ENCODE results near the gene CD2BP2.
"Not testable (repeated sequence)": the region's sequence is repeated elsewhere in the genome, so short reads cannot be mapped to it uniquely, and the experiment has no call there.

DNA sequence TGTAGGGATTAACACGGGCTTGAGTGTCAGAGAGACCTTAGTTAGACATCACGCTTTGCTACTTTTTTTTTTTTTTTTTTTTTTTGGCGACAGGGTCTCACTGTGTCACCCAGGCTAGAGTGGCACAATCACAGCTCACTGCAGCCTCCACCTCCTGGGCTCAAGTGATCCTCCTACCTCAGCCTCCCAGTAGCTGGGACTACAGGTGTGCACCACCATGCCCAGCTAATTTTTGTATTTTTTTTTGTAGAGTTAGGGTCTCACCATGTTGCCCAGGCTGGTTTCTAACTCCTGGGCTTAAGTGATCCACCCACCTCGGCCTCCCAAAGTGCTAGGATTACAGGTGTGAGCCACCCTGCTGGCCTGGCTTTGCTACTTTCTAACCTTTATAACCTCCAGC, 41.5 kb upstream of the CD2BP2 start:
- TF ChIP-seq CTCF (IDR thresholded peaks at IDR 0.05; ENCODE audit: insufficient read depth, low read length); GABPA (IDR thresholded peaks at IDR 0.05; ENCODE audit: low read depth); POLR2AphosphoS5 (IDR thresholded peaks at IDR 0.05; ENCODE audit: low read depth); SPI1 (IDR thresholded peaks at IDR 0.05; ENCODE audit: borderline replicate concordance, low read depth): not testable (repeated sequence)
- TF ChIP-seq, protein P1, sequence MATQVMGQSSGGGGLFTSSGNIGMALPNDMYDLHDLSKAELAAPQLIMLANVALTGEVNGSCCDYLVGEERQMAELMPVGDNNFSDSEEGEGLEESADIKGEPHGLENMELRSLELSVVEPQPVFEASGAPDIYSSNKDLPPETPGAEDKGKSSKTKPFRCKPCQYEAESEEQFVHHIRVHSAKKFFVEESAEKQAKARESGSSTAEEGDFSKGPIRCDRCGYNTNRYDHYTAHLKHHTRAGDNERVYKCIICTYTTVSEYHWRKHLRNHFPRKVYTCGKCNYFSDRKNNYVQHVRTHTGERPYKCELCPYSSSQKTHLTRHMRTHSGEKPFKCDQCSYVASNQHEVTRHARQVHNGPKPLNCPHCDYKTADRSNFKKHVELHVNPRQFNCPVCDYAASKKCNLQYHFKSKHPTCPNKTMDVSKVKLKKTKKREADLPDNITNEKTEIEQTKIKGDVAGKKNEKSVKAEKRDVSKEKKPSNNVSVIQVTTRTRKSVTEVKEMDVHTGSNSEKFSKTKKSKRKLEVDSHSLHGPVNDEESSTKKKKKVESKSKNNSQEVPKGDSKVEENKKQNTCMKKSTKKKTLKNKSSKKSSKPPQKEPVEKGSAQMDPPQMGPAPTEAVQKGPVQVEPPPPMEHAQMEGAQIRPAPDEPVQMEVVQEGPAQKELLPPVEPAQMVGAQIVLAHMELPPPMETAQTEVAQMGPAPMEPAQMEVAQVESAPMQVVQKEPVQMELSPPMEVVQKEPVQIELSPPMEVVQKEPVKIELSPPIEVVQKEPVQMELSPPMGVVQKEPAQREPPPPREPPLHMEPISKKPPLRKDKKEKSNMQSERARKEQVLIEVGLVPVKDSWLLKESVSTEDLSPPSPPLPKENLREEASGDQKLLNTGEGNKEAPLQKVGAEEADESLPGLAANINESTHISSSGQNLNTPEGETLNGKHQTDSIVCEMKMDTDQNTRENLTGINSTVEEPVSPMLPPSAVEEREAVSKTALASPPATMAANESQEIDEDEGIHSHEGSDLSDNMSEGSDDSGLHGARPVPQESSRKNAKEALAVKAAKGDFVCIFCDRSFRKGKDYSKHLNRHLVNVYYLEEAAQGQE (IDR thresholded peaks at IDR 0.05; ENCODE audit: insufficient replicate concordance, low read depth) = not testable (repeated sequence)

Data from HL-60 (cell line).